ENCODE results near the gene ATAD1. TPM values are rescaled to one million over a fixed set of nuclear protein-coding genes. Genes with fewer than 3 reads are reported as not detected.
A peak's percentile ranks its signal among the peaks of the same experiment; 100 is the strongest.

The ATAD1 gene
- 15.5 TPM for total RNA-seq (2013)
- polyA plus RNA-seq (10 to 100 TPM in 2 of 3 donors, 1 to 10 TPM in 1; 6.3 to 13.2 (median 10.2) TPM), polyA minus RNA-seq (3.9 and 4.9 TPM in 2 replicates), total RNA-seq (10.7 to 28.0 (median 20.9) reads per million in 11 experiments)

- Histone ChIP-seq H3K4me3 (replicated peaks in 1 of 3; ENCODE audit: low read depth in 2 of 3, low read length in 3 of 3) (peak within 1 kb of the TSS; percentile 73 to 80 (median 77)), H3K79me2 (ENCODE audit: insufficient read depth, low read length) (peaks cover 50% of the 10 kb centered on the region), H3K27ac (ENCODE audit: low read depth in 1 of 2, low read length in 2 of 2) (peak within 1 kb of the TSS; percentile 68 to 75), H4K20me1 (ENCODE audit: insufficient read depth, low read length) (peaks cover 3% of the 10 kb centered on the region), H3K9me3 (replicated peaks in 1 of 2; ENCODE audit: control insufficient read depth in 1 of 2, insufficient read depth in 1 of 2, low read length in 2 of 2) (no peaks in the 10 kb centered on the region), H3K27me3 (ENCODE audit: control insufficient read depth in 2 of 2, insufficient read depth in 2 of 2, low read length in 2 of 2) (no peaks in the 10 kb centered on the region), H3K36me3 (replicated peaks in 1 of 2; ENCODE audit: control insufficient read depth in 1 of 2, insufficient read depth in 2 of 2, low read length in 2 of 2) (peaks cover under 1 to 15% of the 10 kb centered on the region in 2 donors), H3K4me1 (ENCODE audit: control insufficient read depth in 1 of 2, insufficient read depth in 2 of 2, low read length in 2 of 2) (peaks cover 13 to 22% of the 10 kb centered on the region in 2 donors), H3K4me2 (replicated peaks; ENCODE audit: extremely low read depth, low read length, poor library complexity, severe bottlenecking) (peak within 1 kb of the TSS; percentile 91), H3K9ac (ENCODE audit: insufficient read depth, low read length, poor library complexity, severe bottlenecking) (peak within 1 kb of the TSS; percentile 70), H2AFZ (ENCODE audit: insufficient read depth, low read depth, low read length, poor library complexity, severe bottlenecking) (peak within 1 kb of the TSS; percentile 99)
- intact Hi-C loops (cut with micrococcal nuclease) = no loop called here
- peak within 1 kb of the TSS; percentile 98 to 99 for H3K4me3 Mint-ChIP-seq
- TF ChIP-seq CTCF (IDR thresholded peaks at IDR 0.05) = no peak
- H3K9me3 Mint-ChIP-seq = peaks cover 0 to 2% (median 0%) of the 10 kb centered on the region in 7 donors
- DNase-seq = peak; percentile 50 to 67 (median 63)
- peaks cover 6 to 8% of the 10 kb centered on the region in 2 donors for H3K36me3 Mint-ChIP-seq
- peaks cover 32% of the 10 kb centered on the region for H3K4me1 Mint-ChIP-seq
- WGBS (ENCODE audit: insufficient coverage) = under 1% methylated on average over 58 of the region's 60 CpGs
- H3K27me3 Mint-ChIP-seq (ENCODE audit: low read depth in 3 of 3) = peaks cover 0 to 3% (median 2%) of the 10 kb centered on the region in 3 donors
- peak within 1 kb of the TSS; percentile 87 to 97 (median 92) for H3K27ac Mint-ChIP-seq
Observed at GRCh38 chr10:87817609-87818504, at the start of gene ATAD1. Gene ATAD1, minus strand, starts transcription at chr10:87818226. Its CDS starts 3,627 bp downstream, at chr10:87814599.

- Histone ChIP-seq H2AFZ (ENCODE audit: insufficient read depth, low read depth, low read length, poor library complexity, severe bottlenecking) (no peak overlapping the region), H3K9me3 (replicated peaks in 1 of 2; ENCODE audit: control insufficient read depth in 1 of 2, insufficient read depth in 1 of 2, low read length in 2 of 2) (no peaks in the 10 kb centered on the region), H3K79me2 (ENCODE audit: insufficient read depth, low read length) (peaks cover 93% of the 10 kb centered on the region), H3K4me1 (ENCODE audit: control insufficient read depth in 1 of 2, insufficient read depth in 2 of 2, low read length in 2 of 2) (peaks cover 13 to 55% of the 10 kb centered on the region in 2 donors), H3K4me3 (replicated peaks in 1 of 3; ENCODE audit: low read depth in 2 of 3, low read length in 3 of 3) (peak overlapping the region; percentile 81 to 97 (median 86)), H3K9ac (ENCODE audit: insufficient read depth, low read length, poor library complexity, severe bottlenecking) (peak overlapping the region; percentile 50), H3K36me3 (replicated peaks in 1 of 2; ENCODE audit: control insufficient read depth in 1 of 2, insufficient read depth in 2 of 2, low read length in 2 of 2) (peaks cover 0 to 6% of the 10 kb centered on the region in 2 donors), H4K20me1 (ENCODE audit: insufficient read depth, low read length) (peaks cover 84% of the 10 kb centered on the region), H3K27ac (ENCODE audit: low read depth in 1 of 2, low read length in 2 of 2) (peak overlapping the region in 1 of 2 donors; percentile 93), H3K4me2 (replicated peaks; ENCODE audit: extremely low read depth, low read length, poor library complexity, severe bottlenecking) (peak overlapping the region; percentile 97), H3K27me3 (ENCODE audit: control insufficient read depth in 2 of 2, insufficient read depth in 2 of 2, low read length in 2 of 2) (no peaks in the 10 kb centered on the region)
- peak overlapping the region in 3 of 7 donors; percentile 48 to 95 (median 56) for H3K27ac Mint-ChIP-seq
- intact Hi-C loops (cut with micrococcal nuclease) = loop anchor here in 1 of 2 donors (10.0 kb wide), 2 partner anchors 517 to 687 kb away; no protein-coding TSS in a partner anchor
- H3K4me1 Mint-ChIP-seq = peaks cover 44% of the 10 kb centered on the region
- peaks cover 12 to 15% of the 10 kb centered on the region in 2 donors for H3K36me3 Mint-ChIP-seq
- no peak for TF ChIP-seq CTCF (IDR thresholded peaks at IDR 0.05)
- DNase-seq = no peak
- peak overlapping the region; percentile 94 to 99 for H3K4me3 Mint-ChIP-seq
- H3K9me3 Mint-ChIP-seq = peaks cover 0 to 1% (median 0%) of the 10 kb centered on the region in 7 donors
- H3K27me3 Mint-ChIP-seq (ENCODE audit: low read depth in 3 of 3) = no peaks in the 10 kb centered on the region
Observed at GRCh38 chr10:87867453-87867852, 49.4 kb upstream of the ATAD1 start.

Data from CD14-positive monocyte (primary cell).